Endodermal cell (in vitro differentiated cells): ENCODE data around the gene ZFP3. TPM values are rescaled to one million over a fixed set of nuclear protein-coding genes. Genes with fewer than 3 reads are reported as not detected.

ENCODE experiments used
- DNase-seq: peaks from one replicate; pipeline ENCODE4 v3.0.0-alpha.2; 2017
- H3K27ac ChIP-seq: 2 replicates; pipeline ENCODE4 v1.5.1; 2013; ENCODE audit warnings: mild to moderate bottlenecking, low read depth, low read length, moderate library complexity
- H3K27me3 ChIP-seq: 2 replicates; pipeline ENCODE4 v1.6.1; 2013; ENCODE audit warnings: mild to moderate bottlenecking, low read length, moderate library complexity; ENCODE audit not compliant: insufficient read depth, control insufficient read depth, poor library complexity, severe bottlenecking
- H3K36me3 ChIP-seq: 2 replicates; pipeline ENCODE4 v1.7.0; 2013; ENCODE audit warnings: mild to moderate bottlenecking, low read length, moderate library complexity; ENCODE audit not compliant: control insufficient read depth, insufficient read depth
- H3K4me1 ChIP-seq: one replicate; pipeline ENCODE4 v1.7.0; 2013; ENCODE audit warnings: low read length; ENCODE audit not compliant: control insufficient read depth, insufficient read depth
- H3K4me3 ChIP-seq: 2 replicates; pipeline ENCODE4 v1.5.1; 2013; ENCODE audit warnings: mild to moderate bottlenecking, low read length, moderate library complexity
- H3K9ac ChIP-seq: 2 replicates; pipeline ENCODE4 v1.6.1; 2013; ENCODE audit warnings: mild to moderate bottlenecking, low read length, moderate library complexity; ENCODE audit not compliant: poor library complexity, severe bottlenecking; ENCODE audit errors: extremely low read depth
- H3K9me3 ChIP-seq: 2 replicates; pipeline ENCODE4 v1.6.1; 2013; ENCODE audit warnings: mild to moderate bottlenecking, low read length, moderate library complexity; ENCODE audit not compliant: control insufficient read depth
- H3K27ac Mint-ChIP-seq: 2 replicates; pipeline ENCODE4 v1.8.0; 2020; ENCODE audit warnings: mixed read lengths
- H3K27me3 Mint-ChIP-seq: 2 replicates; pipeline ENCODE4 v1.8.0; 2021; ENCODE audit warnings: mild to moderate bottlenecking, mixed read lengths; ENCODE audit not compliant: insufficient read depth
- H3K36me3 Mint-ChIP-seq: 2 replicates; pipeline ENCODE4 v1.8.0; 2020; ENCODE audit warnings: low read depth, mixed read lengths
- H3K4me1 Mint-ChIP-seq: 2 replicates; pipeline ENCODE4 v1.8.0; 2020; ENCODE audit warnings: mixed read lengths
- H3K4me3 Mint-ChIP-seq: 2 replicates; pipeline ENCODE4 v1.8.0; 2020; ENCODE audit warnings: mild to moderate bottlenecking, moderate library complexity, mixed read lengths
- H3K9me3 Mint-ChIP-seq: 2 replicates; pipeline ENCODE4 v1.8.0; 2020; ENCODE audit warnings: mild to moderate bottlenecking, mixed read lengths
- CTCF ChIP-seq: fragments of 200-600 bp; sonication (generic); conservative IDR thresholded peaks from 2 replicates; pipeline ENCODE4 v1.5.0; 2021; ENCODE audit warnings: antibody characterized with exemption, mild to moderate bottlenecking
- WGBS, 2 experiments: methylation state at CpG; one replicate each; pipeline versions ENCODE4 v1.1.5 to v1.1.7; 2013; ENCODE audit warnings: missing lambda C conversion rate in 2 of 2, mixed read lengths in 1 of 2; ENCODE audit not compliant: insufficient coverage in 1 of 2, insufficient read length in 1 of 2; 5-methylcytosine and 5-hydroxymethylcytosine counted together
- total RNA-seq, 2 donors: library from RNA; stranded (reverse); fragmentation: NEBNext Ultra II Directional in 1 of 2; extraction: Animal tissue kit (Norgen Biotek cat#: 25700) in 1 of 2; gene quantifications; 2 replicates in 1 of 2; 3 replicates in 1 of 2; pipeline ENCODE4 v1.2.1, GENCODE V29; 2021

Gene ZFP3
- total RNA-seq, 2 donors from 2014 or later, result 0.09 to 1.3 TPM

DNA sequence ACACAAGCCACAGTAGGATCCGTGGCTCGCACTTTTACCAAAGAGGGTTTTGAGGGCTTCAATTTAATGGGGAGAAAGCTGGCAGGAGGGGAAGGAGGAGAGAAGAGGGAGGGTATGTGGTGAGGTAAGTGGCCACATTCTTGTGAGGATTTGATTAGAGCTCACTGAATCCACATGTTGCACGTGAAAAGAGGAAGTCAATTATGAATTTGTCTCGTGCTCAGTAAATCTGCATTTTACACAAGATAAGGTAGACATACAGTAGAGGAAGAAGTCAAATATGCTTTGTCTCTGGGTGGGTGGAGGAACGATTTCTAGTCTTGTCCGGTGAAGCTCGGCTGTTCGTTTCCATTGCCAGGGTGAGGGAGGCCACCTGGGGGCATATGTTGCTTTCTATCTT is 32.5 kb downstream of the ZFP3 start:
- Mint-ChIP-seq H3K27me3 (peaks cover 10% of the 10 kb centered on the region), H3K36me3 (peaks cover 58% of the 10 kb centered on the region), H3K9me3 (peaks cover 40% of the 10 kb centered on the region)

GRCh38 chr17:5111402-5112204 is 33.3 kb downstream of the ZFP3 start, which contains the start of gene ZNF232:
Gene ZNF232 (minus strand): TSS chr17:5111878. CDS start chr17:5111822, 56 bp downstream.
- no peaks in the 10 kb centered on the region for H3K4me1 ChIP-seq
- peak within 1 kb of the TSS; percentile 87 for H3K4me3 ChIP-seq
- Mint-ChIP-seq H3K9me3 (peaks cover 32% of the 10 kb centered on the region), H3K4me3 (peak within 1 kb of the TSS; percentile 67), H3K4me1 (peaks cover 10% of the 10 kb centered on the region), H3K36me3 (peaks cover 51% of the 10 kb centered on the region), H3K27me3 (peaks cover 17% of the 10 kb centered on the region), H3K27ac (peak within 1 kb of the TSS; percentile 93)
- peak; percentile 99 for DNase-seq
- TF ChIP-seq CTCF, result no peak
- peak within 1 kb of the TSS; percentile 98 for H3K9ac ChIP-seq
- peaks cover 27% of the 10 kb centered on the region for H3K9me3 ChIP-seq
- WGBS, 2 experiments, result 0 to 1% methylated on average over 26 to 67 of the region's 69 CpGs
- H3K36me3 ChIP-seq, result peaks cover 52% of the 10 kb centered on the region
- peak within 1 kb of the TSS; percentile 86 for H3K27ac ChIP-seq
- H3K27me3 ChIP-seq, result no peaks in the 10 kb centered on the region

More for the DNA sequence above, 32.5 kb downstream of the ZFP3 start:
- no peaks in the 10 kb centered on the region for H3K4me1 ChIP-seq
- no peaks in the 10 kb centered on the region for H3K27me3 ChIP-seq
- peaks cover 60% of the 10 kb centered on the region for H3K36me3 ChIP-seq
- H3K27ac ChIP-seq, result peak overlapping the region; percentile 85
- H3K9me3 ChIP-seq, result peaks cover 35% of the 10 kb centered on the region
- TF ChIP-seq CTCF, result peak; percentile 17
- H3K27ac Mint-ChIP-seq, result peak overlapping the region; percentile 93
- peak overlapping the region; percentile 87 for H3K4me3 ChIP-seq
- peak overlapping the region; percentile 98 for H3K9ac ChIP-seq
- WGBS, 2 experiments, result 25 to 59% methylated on average over 3 to 8 of the region's 8 CpGs
- peaks cover 10% of the 10 kb centered on the region for H3K4me1 Mint-ChIP-seq
- peak; percentile 67 for DNase-seq
- peak overlapping the region; percentile 67 for H3K4me3 Mint-ChIP-seq

DNA sequence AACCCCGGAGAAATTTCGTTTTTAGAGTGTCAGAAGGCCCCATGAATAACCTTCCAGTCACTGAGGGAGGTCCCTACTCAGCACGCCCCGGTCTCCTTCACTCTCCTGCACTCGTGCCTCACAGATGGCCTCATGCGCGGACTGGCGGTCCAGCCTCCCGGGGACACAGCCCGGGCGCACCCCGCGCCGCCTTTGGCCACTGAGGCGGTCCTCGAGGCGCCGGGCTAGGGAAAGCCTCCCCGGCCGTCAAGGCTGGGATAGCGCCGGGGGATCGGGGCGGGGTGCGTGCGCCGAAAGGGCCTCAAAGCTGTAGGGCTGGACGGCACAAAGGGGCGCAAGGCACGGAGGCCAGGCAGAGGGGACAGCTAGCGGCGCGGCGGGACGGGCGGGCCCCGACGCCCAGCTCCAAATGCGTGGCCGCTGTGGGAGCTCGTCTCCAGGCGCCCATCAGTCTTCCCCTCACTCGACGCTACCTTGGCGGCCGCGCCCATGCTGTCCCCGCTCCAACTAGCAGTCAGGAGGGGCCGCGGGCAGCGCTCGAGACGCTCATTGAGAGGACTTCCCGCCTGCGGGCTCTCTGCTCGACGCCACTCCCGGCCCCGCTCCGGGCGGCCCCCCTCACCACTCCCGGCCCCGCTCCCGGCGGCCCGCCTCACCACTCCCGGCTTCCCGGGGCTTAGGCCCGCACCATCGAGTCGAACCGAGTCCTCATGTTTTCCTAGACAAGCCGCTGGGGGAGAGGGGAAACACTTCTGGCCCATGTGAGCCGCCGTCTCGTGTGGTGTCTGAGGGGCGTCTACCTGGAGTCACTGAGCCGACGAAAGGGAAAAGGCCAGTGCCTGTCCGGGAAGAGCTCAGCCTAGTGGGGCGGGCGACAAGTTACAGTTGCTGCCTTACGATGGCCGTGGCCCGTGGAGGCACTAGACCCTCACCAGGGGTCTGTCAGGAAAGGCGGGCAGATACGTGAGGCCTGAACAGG is 37.7 kb downstream of the ZFP3 start, which contains the start of gene USP6:
TSS of gene USP6 (plus strand) at position 360 of the 979 bp plus-strand sequence. CDS start 14,336 bp downstream, outside the sequence.
- Mint-ChIP-seq H3K27ac (no peak within 1 kb of the TSS), H3K36me3 (peaks cover 14% of the 10 kb centered on the region), H3K4me3 (no peak within 1 kb of the TSS), H3K4me1 (no peaks in the 10 kb centered on the region), H3K9me3 (peaks cover 17% of the 10 kb centered on the region), H3K27me3 (peaks cover 51% of the 10 kb centered on the region)
- 94 to 95% methylated on average over 65 to 87 of the region's 87 CpGs for WGBS, 2 experiments
- H3K27me3 ChIP-seq, result no peaks in the 10 kb centered on the region
- H3K4me3 ChIP-seq, result no peak within 1 kb of the TSS
- no peak within 1 kb of the TSS for H3K9ac ChIP-seq
- peaks cover 13% of the 10 kb centered on the region for H3K36me3 ChIP-seq
- no peak within 1 kb of the TSS for H3K27ac ChIP-seq
- peak; percentile 61 for DNase-seq
- H3K4me1 ChIP-seq, result no peaks in the 10 kb centered on the region
- H3K9me3 ChIP-seq, result no peaks in the 10 kb centered on the region
- no peak for TF ChIP-seq CTCF
